GM18951 (cell line): ENCODE results near the gene ME3.

ENCODE experiments used
- POLR2A ChIP-seq: IDR thresholded peaks from 4 replicates; pipeline ENCODE4 v1.6.1; 2011; ENCODE audit warnings: mild to moderate bottlenecking; ENCODE audit not compliant: insufficient read length, insufficient read depth; ENCODE audit errors: extremely low read depth
- in situ Hi-C: fragments of 300-500 bp; cut with MboI; formaldehyde crosslinking; loops from one replicate; pipeline ENCODE4 v1.12.0; 2022; ENCODE audit warnings: low sequenced_read_pairs, mixed read lengths, inconsistent platforms; ENCODE audit not compliant: unreplicated experiment

The ME3 gene

GRCh38 chr11:86672007-86672621 lies at the start of gene ME3:
ME3 (minus strand) TSS chr11:86672616.
- TF ChIP-seq POLR2A = no peak
- in situ Hi-C loops = no loop called here

- TF ChIP-seq POLR2A = no peak
- in situ Hi-C loops = no loop called here
Measured at GRCh38 chr11:86722006-86722405, 49.6 kb upstream of the ME3 start.

DNA sequence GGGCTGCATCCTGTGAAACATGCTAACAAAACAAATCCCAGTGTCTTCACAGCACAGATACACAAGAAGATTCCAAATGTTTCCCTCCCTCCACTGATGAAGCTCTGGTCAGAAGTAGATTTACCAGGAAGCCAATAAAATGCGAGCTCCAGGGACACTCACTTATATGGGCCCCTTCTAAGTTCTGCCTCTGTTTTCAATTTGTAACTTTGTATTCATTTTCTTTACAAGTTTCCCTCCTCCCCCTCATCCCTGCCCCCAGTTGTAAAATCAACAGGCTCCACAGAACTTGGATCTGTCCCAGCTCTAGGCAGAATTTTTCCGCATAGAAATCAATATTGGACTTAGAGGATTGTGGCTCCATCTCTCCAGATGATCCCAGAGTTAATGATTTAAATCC lies 48.1 kb upstream of the ME3 start:
- no peak for TF ChIP-seq POLR2A
- in situ Hi-C loops = no loop called here

DNA sequence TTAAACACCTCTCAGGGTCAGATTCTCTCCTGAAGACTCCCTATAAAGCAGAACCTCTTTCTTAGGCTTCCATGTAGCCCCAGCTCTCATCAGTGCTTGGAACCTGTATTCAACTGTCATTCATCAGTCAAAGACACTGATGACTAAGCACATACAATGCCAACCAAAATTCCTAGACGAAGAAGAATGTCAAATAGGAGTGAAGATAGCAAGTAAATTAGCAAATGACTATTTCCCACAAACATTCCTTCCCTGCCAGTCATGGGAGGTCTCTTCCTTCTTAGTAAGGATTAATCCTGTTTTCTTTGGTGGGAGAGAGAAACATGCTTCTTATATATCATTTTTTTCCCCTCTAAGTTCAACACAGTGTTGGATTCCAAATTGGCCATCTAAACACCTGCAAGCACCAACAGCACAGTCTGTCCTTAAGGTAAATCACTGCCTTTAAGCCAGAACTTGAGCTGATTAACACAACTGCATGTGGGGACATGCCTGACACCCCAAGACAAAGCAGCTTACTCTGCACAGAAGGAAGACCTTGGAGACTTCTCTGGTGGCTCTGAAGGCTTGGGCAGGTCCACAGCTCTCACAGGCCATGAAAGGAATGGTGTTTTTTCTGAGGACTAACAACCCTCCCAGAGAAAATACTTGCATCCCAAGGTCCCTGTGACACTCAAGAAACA lies 47.5 kb upstream of the ME3 start:
- in situ Hi-C loops = no loop called here
- TF ChIP-seq POLR2A = no peak

- TF ChIP-seq POLR2A = no peak
- in situ Hi-C loops = no loop called here
Measured at GRCh38 chr11:86718999-86719398, 46.6 kb upstream of the ME3 start.

GRCh38 chr11:86718521-86718920 lies 46.1 kb upstream of the ME3 start:
- no peak for TF ChIP-seq POLR2A
- in situ Hi-C loops = no loop called here

- TF ChIP-seq POLR2A = no peak
- in situ Hi-C loops = no loop called here
Measured at GRCh38 chr11:86717817-86718501, 45.5 kb upstream of the ME3 start.

- in situ Hi-C loops = no loop called here
- TF ChIP-seq POLR2A = no peak
Measured at GRCh38 chr11:86715611-86716010, 43.2 kb upstream of the ME3 start.

- in situ Hi-C loops = no loop called here
- TF ChIP-seq POLR2A = no peak
Measured at GRCh38 chr11:86713552-86713951, 41.1 kb upstream of the ME3 start.

DNA sequence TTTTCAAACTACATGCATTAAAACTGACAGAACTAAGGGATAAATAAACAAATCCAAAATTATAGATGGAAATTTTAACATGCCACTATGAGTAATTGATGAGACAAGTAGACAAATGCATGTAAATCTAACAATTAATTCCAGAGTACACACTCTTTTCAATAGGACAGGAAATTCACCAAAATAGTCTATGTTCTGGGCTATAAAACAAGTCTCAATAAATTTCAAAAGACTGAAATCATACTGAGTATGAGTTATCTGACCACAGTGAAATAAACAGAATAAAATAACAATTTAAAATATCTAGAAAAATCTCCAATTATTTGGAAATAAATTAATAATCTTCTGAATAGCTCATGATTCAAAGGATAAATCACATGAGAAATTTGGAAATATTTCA lies 38.5 kb upstream of the ME3 start:
- no peak for TF ChIP-seq POLR2A
- in situ Hi-C loops = no loop called here

DNA sequence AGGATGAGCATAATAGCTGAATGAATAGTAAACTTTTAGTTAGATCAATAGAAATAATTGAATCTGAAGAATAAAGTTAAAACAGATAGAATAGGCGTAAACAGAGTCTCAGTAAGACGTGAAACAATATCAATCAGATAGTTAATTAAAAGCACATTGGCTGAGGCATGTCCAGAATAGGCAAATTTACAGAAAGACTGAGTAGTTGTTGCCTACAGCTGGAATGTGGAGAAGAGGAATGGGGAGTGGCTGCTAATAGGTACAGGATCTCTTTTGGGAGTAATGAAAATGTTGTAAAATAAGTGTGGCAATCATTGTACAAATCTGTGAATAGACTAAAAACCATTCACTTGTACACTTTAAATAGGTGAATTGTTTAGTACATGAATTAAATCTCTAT lies 36.3 kb upstream of the ME3 start:
- no peak for TF ChIP-seq POLR2A
- in situ Hi-C loops = no loop called here

GRCh38 chr11:86706338-86707131 lies 34.1 kb upstream of the ME3 start:
- TF ChIP-seq POLR2A = no peak

GRCh38 chr11:86704710-86705109 lies 32.3 kb upstream of the ME3 start:
- TF ChIP-seq POLR2A = no peak
- in situ Hi-C loops = no loop called here

More at GRCh38 chr11:86706338-86707131, 34.1 kb upstream of the ME3 start:
- in situ Hi-C loops = no loop called here
